ENCODE results near the gene OSMR.

DNA sequence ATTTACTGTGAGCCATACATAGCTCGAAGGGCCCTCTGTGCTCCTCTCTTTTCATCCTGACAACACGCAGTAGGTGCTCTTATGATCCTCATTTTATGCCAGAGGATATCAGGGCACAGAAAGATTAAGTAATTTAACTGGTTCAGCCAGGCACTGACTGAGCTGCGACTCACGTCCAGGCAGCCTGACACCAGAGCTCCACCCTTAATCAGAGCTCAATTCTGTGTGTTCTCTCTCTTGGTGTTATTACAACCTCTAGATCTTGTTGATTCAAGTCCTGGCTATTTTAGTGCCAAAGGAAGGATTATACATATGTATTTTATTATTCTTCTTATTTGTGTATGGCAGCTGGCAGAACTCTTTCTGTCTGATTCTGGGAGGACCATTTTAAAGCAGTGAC is 59.7 kb downstream of the OSMR start:
- TF ChIP-seq, protein P1, sequence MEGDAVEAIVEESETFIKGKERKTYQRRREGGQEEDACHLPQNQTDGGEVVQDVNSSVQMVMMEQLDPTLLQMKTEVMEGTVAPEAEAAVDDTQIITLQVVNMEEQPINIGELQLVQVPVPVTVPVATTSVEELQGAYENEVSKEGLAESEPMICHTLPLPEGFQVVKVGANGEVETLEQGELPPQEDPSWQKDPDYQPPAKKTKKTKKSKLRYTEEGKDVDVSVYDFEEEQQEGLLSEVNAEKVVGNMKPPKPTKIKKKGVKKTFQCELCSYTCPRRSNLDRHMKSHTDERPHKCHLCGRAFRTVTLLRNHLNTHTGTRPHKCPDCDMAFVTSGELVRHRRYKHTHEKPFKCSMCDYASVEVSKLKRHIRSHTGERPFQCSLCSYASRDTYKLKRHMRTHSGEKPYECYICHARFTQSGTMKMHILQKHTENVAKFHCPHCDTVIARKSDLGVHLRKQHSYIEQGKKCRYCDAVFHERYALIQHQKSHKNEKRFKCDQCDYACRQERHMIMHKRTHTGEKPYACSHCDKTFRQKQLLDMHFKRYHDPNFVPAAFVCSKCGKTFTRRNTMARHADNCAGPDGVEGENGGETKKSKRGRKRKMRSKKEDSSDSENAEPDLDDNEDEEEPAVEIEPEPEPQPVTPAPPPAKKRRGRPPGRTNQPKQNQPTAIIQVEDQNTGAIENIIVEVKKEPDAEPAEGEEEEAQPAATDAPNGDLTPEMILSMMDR (IDR thresholded peaks at IDR 0.05), result no peak
- TF ChIP-seq EP300 (IDR thresholded peaks at IDR 0.05), result no peak

All from tibial nerve (tissue), 4 donors.